ENCODE measurements around the gene TSHZ2. TPM values are rescaled to one million over a fixed set of nuclear protein-coding genes. Genes with fewer than 3 reads are reported as not detected.

Gene TSHZ2
- total RNA-seq, 1 donor from 2014 or later = 22.9 TPM

DNA sequence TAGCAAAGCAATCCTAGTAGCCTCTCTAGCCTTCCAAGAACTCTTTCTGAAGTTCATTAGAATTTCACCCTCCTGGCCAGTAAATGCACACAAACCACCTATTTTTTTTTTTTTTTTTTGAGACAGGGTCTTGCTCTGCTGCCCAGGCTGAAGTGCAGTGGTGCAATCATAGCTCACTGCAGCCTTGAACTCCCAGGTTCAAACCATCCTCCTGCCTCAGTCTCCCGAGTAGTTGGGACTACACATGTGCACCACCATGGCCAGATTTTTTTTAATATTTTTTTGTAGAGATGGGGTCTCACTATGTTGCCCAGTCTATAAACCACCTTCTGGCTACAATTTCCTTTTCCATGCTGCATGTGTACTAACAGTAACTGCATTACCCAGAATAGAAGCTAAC is 320.2 kb downstream of the TSHZ2 start:
- TF ChIP-seq, protein P1, sequence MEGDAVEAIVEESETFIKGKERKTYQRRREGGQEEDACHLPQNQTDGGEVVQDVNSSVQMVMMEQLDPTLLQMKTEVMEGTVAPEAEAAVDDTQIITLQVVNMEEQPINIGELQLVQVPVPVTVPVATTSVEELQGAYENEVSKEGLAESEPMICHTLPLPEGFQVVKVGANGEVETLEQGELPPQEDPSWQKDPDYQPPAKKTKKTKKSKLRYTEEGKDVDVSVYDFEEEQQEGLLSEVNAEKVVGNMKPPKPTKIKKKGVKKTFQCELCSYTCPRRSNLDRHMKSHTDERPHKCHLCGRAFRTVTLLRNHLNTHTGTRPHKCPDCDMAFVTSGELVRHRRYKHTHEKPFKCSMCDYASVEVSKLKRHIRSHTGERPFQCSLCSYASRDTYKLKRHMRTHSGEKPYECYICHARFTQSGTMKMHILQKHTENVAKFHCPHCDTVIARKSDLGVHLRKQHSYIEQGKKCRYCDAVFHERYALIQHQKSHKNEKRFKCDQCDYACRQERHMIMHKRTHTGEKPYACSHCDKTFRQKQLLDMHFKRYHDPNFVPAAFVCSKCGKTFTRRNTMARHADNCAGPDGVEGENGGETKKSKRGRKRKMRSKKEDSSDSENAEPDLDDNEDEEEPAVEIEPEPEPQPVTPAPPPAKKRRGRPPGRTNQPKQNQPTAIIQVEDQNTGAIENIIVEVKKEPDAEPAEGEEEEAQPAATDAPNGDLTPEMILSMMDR (IDR thresholded peaks at IDR 0.05; ENCODE audit: unreplicated experiment) = no peak
- Mint-ChIP-seq H3K4me3 (ENCODE audit: low read depth) (no peak overlapping the region), H3K9me3 (ENCODE audit: low read depth) (peaks cover 3% of the 10 kb centered on the region), H3K36me3 (ENCODE audit: insufficient read depth) (no peaks in the 10 kb centered on the region), H3K4me1 (ENCODE audit: low read depth) (peaks cover 6% of the 10 kb centered on the region), H3K27me3 (no peaks in the 10 kb centered on the region), H3K27ac (no peak overlapping the region)
- no peak for DNase-seq (ENCODE audit: low spot score, unreplicated experiment)

DNA sequence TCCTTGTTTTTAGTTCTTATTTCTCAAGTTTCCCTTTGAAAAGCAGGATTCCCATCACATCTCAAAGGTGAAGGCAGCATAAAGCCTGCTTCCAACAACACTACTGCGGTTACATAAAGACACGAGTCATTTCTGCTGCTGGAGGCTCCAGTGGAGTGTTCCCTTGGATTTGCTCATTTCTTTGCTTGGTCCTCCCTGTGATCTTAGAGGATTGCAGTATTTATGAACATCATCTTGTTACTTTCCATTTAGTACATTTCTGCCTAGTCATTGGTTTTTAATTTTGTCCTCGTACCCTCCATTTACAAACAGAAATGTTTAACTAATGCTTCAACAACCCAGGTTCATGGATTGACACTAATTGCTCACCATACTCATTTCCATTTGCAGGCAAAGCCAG is 322.6 kb downstream of the TSHZ2 start:
- H3K9me3 Mint-ChIP-seq (ENCODE audit: low read depth) = peaks cover 3% of the 10 kb centered on the region
- H3K4me3 Mint-ChIP-seq (ENCODE audit: low read depth) = no peak overlapping the region

DNA sequence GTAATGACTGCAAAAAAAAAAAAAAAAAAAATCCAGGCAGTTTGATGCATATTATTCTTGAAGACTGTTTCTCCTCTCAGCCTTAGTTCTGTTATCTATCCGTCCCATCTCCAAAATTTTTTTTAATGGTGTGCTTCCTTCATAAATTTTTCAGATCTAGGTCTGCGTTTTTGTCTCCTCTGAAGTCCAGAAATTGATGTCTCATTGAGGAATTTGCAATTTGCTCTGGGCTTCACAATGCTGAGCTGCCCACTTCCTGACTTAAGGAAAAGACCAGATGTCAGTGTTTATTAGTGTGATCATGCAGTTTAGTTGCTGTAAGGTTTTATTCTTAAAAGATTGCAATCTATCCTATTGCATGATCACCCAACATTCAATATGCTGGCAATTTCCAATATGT is 323.9 kb downstream of the TSHZ2 start:
- Mint-ChIP-seq H3K36me3 (ENCODE audit: insufficient read depth) (no peaks in the 10 kb centered on the region), H3K9me3 (ENCODE audit: low read depth) (peaks cover 3% of the 10 kb centered on the region), H3K4me1 (ENCODE audit: low read depth) (peaks cover 9% of the 10 kb centered on the region), H3K27ac (no peak overlapping the region), H3K4me3 (ENCODE audit: low read depth) (no peak overlapping the region), H3K27me3 (peaks cover 3% of the 10 kb centered on the region)
- TF ChIP-seq, protein P1 (IDR thresholded peaks at IDR 0.05; ENCODE audit: unreplicated experiment) = no peak
- DNase-seq (ENCODE audit: low spot score, unreplicated experiment) = no peak

More for the DNA sequence above, 322.6 kb downstream of the TSHZ2 start:
- TF ChIP-seq, protein P1 (IDR thresholded peaks at IDR 0.05; ENCODE audit: unreplicated experiment) = no peak
- Mint-ChIP-seq H3K36me3 (ENCODE audit: insufficient read depth) (no peaks in the 10 kb centered on the region), H3K4me1 (ENCODE audit: low read depth) (peaks cover 9% of the 10 kb centered on the region), H3K27me3 (peaks cover 3% of the 10 kb centered on the region), H3K27ac (no peak overlapping the region)
- no peak for DNase-seq (ENCODE audit: low spot score, unreplicated experiment)

DNA sequence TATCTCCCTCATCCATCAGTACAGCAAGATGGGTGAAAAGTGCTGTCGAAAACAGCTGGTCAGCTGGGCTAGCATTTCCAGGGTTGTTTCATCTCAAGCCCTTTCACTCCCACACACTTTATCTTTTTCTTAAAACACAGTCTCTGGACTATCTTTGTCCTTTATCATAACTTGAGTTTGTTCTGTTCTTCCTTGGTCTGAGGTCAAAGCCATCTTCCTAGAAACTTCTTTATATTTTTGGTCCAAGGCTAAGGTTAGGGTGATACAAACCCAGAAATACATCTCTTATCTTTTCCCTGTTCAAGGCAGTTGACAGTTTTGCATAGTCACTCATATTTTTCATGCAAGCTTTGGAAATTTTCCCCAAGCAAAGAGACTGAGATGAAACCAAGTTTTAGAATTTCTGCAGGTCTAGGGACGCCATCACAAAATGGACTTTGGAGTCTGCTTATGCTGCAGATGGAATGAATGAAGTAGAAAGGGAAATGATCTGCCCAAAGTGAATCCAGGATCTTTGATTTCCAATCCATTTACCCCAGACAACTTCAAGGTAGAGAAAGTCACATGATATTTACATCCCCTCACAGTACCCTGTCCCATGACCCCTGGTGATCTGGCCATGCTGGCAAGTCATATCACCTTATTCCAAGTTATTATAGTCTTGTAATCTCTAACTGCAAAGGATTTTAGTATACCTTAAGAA is 324.4 kb downstream of the TSHZ2 start:
- TF ChIP-seq, protein P1 (IDR thresholded peaks at IDR 0.05; ENCODE audit: unreplicated experiment) = no peak
- Mint-ChIP-seq H3K36me3 (ENCODE audit: insufficient read depth) (no peaks in the 10 kb centered on the region), H3K27me3 (peaks cover 3% of the 10 kb centered on the region), H3K4me3 (ENCODE audit: low read depth) (no peak overlapping the region), H3K4me1 (ENCODE audit: low read depth) (peaks cover 9% of the 10 kb centered on the region), H3K9me3 (ENCODE audit: low read depth) (peaks cover 3% of the 10 kb centered on the region), H3K27ac (no peak overlapping the region)
- DNase-seq (ENCODE audit: low spot score, unreplicated experiment) = no peak

DNA sequence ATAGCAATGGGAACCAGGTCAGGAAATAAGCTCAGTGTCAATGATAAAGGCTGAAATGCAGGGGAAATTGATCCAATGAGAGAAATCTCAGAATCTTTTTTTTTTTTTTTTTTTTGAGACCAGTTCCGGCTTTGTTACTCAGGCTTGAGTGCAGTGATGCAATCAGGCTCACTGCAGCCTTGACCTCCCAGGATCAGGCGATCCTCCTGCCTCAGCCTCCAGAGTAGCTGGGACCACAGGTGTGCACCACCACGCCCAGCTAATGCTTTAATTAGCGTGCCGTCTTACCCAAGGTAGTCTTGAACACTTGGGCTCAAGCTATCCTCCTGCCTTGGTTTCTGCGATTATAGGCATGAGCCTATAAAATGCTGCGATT is 325.0 kb downstream of the TSHZ2 start:
- Mint-ChIP-seq H3K4me3 (ENCODE audit: low read depth) (no peak overlapping the region), H3K27ac (no peak overlapping the region), H3K4me1 (ENCODE audit: low read depth) (peaks cover 9% of the 10 kb centered on the region), H3K9me3 (ENCODE audit: low read depth) (peaks cover 3% of the 10 kb centered on the region), H3K36me3 (ENCODE audit: insufficient read depth) (no peaks in the 10 kb centered on the region), H3K27me3 (peaks cover 3% of the 10 kb centered on the region)
- TF ChIP-seq, protein P1 (IDR thresholded peaks at IDR 0.05; ENCODE audit: unreplicated experiment) = no peak
- DNase-seq (ENCODE audit: low spot score, unreplicated experiment) = no peak

Measured in progenitor cell of endocrine pancreas (in vitro differentiated cells).